Esophagus squamous epithelium (tissue), 5 donors: Measurements from ENCODE around the gene GRK6. TPM values are rescaled to one million over a fixed set of nuclear protein-coding genes. Genes with fewer than 3 reads are reported as not detected.

ENCODE experiments used
- DNase-seq: peaks from one replicate; lab custom pipeline; 2025; lab: John Stamatoyannopoulos, UW
- H3K27ac ChIP-seq, 4 donors: fragments of 200-600 bp; sonication (generic); one replicate each; pipeline ENCODE4 v1.5.1; 2016 to 2019; ENCODE audit warnings: mild to moderate bottlenecking in 1 of 4
- H3K27me3 ChIP-seq, 4 donors: fragments of 200-600 bp; sonication (generic); 1 replicate in 3 of 4; 2 replicates in 1 of 4; pipeline versions ENCODE4 v1.5.1 to v1.6.0; 2017 to 2021; ENCODE audit warnings: antibody characterized with exemption in 1 of 4
- H3K36me3 ChIP-seq, 3 donors: fragments of 200-600 bp; sonication (generic); one replicate each; pipeline ENCODE4 v1.5.1; 2016 to 2019
- H3K4me1 ChIP-seq, 3 donors: fragments of 200-600 bp; sonication (generic); one replicate each; pipeline ENCODE4 v1.5.1; 2017 to 2019
- H3K4me3 ChIP-seq, 4 donors: fragments of 200-600 bp; sonication (generic); 1 replicate in 3 of 4; 2 replicates in 1 of 4; pipeline ENCODE4 v1.5.1; 2016 to 2019; ENCODE audit warnings: mild to moderate bottlenecking in 2 of 4, moderate library complexity in 1 of 4
- H3K9me3 ChIP-seq, 3 donors: fragments of 200-600 bp; sonication (generic); one replicate each; pipeline ENCODE4 v1.5.1; 2016 to 2019
- POLR2A ChIP-seq, 4 donors: fragments of 450-650 bp; IDR thresholded peaks; one replicate each; pipeline ENCODE4 v1.6.1; 2017; ENCODE audit warnings: antibody characterized with exemption in 4 of 4, mild to moderate bottlenecking in 4 of 4, moderate library complexity in 3 of 4
- WGBS, 2 donors: methylation state at CpG; one replicate each; pipeline ENCODE4 v1.1.5; 2018; 5-methylcytosine and 5-hydroxymethylcytosine counted together
- intact Hi-C: fragments of 100-400 bp; cut with DNase I; formaldehyde crosslinking; loops from one replicate; pipeline ENCODE4 v1.15.0; 2022
- total RNA-seq, 4 donors: library from RNA; depleted of rRNA; stranded (reverse); fragments of >200 nt; gene quantifications; one replicate each; pipeline ENCODE4 v1.1.0, GENCODE V29; 2016
- TF ChIP-seq, protein P1 (sequence below), 6 experiments: fragments of 450-650 bp in 4 of 6; fragments of 200-600 bp in 2 of 6; sonication (generic) in 2 of 6; IDR thresholded peaks; one replicate each; pipeline ENCODE4 v1.5.1; 2016 to 2019; ENCODE audit warnings: antibody characterized with exemption in 6 of 6, mild to moderate bottlenecking in 4 of 6, moderate library complexity in 4 of 6
- donor health status: DM: yes; HTN: yes; CAD: no.

Gene GRK6
- total RNA-seq, 4 donors from 2014 or later = 24.6 to 39.7 (median 29.5) TPM

DNA sequence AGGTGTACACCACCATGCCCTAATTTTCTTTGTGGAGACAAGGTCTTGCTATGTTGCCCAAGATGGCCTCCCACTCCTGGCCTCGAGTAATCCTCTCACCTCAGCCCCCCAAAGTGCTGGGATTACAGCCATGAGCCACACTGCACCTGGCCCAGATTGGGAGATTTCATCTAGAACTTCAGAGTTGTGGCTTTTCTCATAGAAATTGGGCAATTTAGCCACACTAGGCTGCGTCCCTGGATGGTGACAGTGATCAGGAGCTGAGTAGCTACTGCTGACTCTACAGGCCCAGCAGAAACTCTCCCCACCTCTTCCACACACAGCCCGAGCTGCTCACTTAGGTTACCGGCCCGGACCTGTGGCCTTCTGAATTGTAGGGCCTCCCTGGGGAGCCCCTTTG lies 33.7 kb upstream of the GRK6 start:
- no peaks in the 10 kb centered on the region for H3K9me3 ChIP-seq
- no peak overlapping the region for H3K4me3 ChIP-seq
- peaks cover 0 to 26% (median 0%) of the 10 kb centered on the region in 4 donors for H3K27me3 ChIP-seq
- intact Hi-C loops = loop anchor here (5.0 to 10.0 kb wide), 2 partner anchors 78 to 110 kb away; partner anchors contain the start of gene MXD3
- no peak for TF ChIP-seq POLR2A (IDR thresholded peaks at IDR 0.05)
- TF ChIP-seq, protein P1, sequence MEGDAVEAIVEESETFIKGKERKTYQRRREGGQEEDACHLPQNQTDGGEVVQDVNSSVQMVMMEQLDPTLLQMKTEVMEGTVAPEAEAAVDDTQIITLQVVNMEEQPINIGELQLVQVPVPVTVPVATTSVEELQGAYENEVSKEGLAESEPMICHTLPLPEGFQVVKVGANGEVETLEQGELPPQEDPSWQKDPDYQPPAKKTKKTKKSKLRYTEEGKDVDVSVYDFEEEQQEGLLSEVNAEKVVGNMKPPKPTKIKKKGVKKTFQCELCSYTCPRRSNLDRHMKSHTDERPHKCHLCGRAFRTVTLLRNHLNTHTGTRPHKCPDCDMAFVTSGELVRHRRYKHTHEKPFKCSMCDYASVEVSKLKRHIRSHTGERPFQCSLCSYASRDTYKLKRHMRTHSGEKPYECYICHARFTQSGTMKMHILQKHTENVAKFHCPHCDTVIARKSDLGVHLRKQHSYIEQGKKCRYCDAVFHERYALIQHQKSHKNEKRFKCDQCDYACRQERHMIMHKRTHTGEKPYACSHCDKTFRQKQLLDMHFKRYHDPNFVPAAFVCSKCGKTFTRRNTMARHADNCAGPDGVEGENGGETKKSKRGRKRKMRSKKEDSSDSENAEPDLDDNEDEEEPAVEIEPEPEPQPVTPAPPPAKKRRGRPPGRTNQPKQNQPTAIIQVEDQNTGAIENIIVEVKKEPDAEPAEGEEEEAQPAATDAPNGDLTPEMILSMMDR (IDR thresholded peaks at IDR 0.05) = no peak
- DNase-seq = no peak
- H3K4me1 ChIP-seq = peaks cover 30 to 35% (median 31%) of the 10 kb centered on the region in 3 donors
- WGBS, 2 donors = 70 to 75% methylated on average over 2 to 5 of the region's 5 CpGs
- no peaks in the 10 kb centered on the region for H3K36me3 ChIP-seq
- H3K27ac ChIP-seq = no peak overlapping the region

DNA sequence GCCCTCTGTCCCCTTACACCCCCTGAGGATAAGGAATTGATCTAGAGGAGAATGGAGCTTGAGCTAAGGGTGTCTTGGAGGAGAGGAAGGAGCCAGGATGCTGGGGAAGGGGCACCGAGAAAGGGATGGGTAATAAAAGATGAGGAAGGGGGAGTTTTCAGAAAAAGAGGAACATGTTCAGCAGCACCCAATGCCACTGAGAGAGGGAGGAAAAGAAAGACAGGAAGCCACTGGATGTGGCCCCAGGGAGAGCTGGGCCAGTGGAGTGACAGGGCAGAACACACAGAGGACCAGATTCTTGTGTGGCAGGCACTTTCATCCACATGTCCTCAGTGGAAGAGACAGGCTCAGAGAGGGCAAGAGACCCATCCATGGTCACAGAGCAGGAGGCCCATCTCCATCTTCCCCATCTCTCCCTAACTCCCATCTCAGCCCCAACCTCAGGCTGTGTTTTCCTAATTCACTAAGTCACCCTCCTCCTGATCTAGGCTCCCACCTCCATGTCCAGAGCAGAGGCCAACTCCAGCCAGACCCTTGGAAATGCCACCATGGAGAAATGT lies 33.2 kb upstream of the GRK6 start:
- peaks cover 24 to 30% (median 26%) of the 10 kb centered on the region in 3 donors for H3K4me1 ChIP-seq
- H3K27ac ChIP-seq = no peak overlapping the region
- no peaks in the 10 kb centered on the region for H3K9me3 ChIP-seq
- H3K27me3 ChIP-seq = peaks cover 0 to 26% (median 0%) of the 10 kb centered on the region in 4 donors
- 62 to 82% methylated on average over 1 of the region's 1 CpG for WGBS, 2 donors
- DNase-seq = no peak
- TF ChIP-seq POLR2A (IDR thresholded peaks at IDR 0.05) = no peak
- TF ChIP-seq, protein P1 (IDR thresholded peaks at IDR 0.05) = no peak
- no peaks in the 10 kb centered on the region for H3K36me3 ChIP-seq
- intact Hi-C loops = loop anchor here (5.0 to 10.0 kb wide), 2 partner anchors 78 to 109 kb away; partner anchors contain the start of gene MXD3
- H3K4me3 ChIP-seq = no peak overlapping the region

DNA sequence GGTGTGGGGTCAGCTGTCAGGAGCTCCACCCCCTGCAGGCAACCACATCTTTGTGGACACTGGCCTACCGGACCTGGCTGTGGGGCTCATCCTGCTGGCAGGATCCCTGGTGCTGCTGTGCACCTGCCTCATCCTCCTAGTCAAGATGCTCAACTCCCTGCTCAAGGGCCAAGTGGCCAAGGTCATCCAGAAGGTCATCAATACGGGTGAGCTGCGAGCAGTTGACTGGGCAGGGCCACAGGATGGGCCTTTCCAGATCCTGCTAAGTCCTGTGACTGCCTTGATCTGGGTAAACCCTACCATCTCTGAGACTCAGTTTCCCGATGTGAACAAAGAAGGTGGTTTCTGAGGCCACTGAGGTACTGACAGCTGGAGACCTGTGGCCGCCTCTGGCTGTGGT lies 32.5 kb upstream of the GRK6 start:
- Histone ChIP-seq H3K27me3 (peaks cover 0 to 32% (median 0%) of the 10 kb centered on the region in 4 donors), H3K4me1 (peaks cover 18 to 23% (median 20%) of the 10 kb centered on the region in 3 donors), H3K4me3 (no peak overlapping the region), H3K27ac (no peak overlapping the region), H3K9me3 (no peaks in the 10 kb centered on the region), H3K36me3 (no peaks in the 10 kb centered on the region)
- DNase-seq = no peak
- intact Hi-C loops = loop anchor here (5.0 to 10.0 kb wide), 2 partner anchors 79 to 108 kb away; partner anchors contain the start of gene MXD3
- whole genome bisulfite sequencing, 2 donors = 56 to 100% methylated on average over 3 to 4 of the region's 5 CpGs
- no peak for TF ChIP-seq POLR2A (IDR thresholded peaks at IDR 0.05)
- TF ChIP-seq, protein P1 (IDR thresholded peaks at IDR 0.05) = no peak

DNA sequence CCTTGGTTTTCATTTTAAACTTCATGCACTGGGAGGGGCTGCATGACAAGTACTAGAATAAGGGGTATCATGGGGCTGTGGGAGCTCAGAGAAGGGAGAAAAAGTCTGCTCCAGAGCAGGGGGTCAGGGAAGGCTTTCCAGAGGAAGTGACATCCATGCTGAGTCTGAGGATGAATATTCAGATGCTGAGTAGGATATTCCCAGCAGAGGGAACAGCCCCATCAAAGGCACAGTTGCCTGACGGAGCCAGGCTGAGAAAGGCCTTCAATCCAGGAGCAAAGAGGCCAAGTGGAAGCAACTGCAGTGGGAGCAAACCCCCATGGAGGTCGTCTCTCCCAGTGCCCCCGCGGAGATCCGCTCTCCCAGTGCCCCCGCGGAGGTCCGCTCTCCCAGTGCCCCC lies 30.4 kb upstream of the GRK6 start:
- H3K27me3 ChIP-seq = peaks cover 0 to 53% (median 7%) of the 10 kb centered on the region in 4 donors
- peaks cover 0 to 14% (median 0%) of the 10 kb centered on the region in 3 donors for H3K4me1 ChIP-seq
- H3K9me3 ChIP-seq = no peaks in the 10 kb centered on the region
- intact Hi-C loops = loop anchor here (10.0 kb wide), 1 partner anchor 81 kb away; the partner anchor contains the start of gene MXD3
- DNase-seq = no peak
- H3K4me3 ChIP-seq = no peak overlapping the region
- H3K36me3 ChIP-seq = no peaks in the 10 kb centered on the region
- no peak for TF ChIP-seq POLR2A (IDR thresholded peaks at IDR 0.05)
- TF ChIP-seq, protein P1 (IDR thresholded peaks at IDR 0.05) = no peak
- 48% methylated on average over 8 of the region's 8 CpGs; no CpG with 5 or more reads in 1 of the 2 donors for WGBS, 2 donors
- H3K27ac ChIP-seq = no peak overlapping the region

DNA sequence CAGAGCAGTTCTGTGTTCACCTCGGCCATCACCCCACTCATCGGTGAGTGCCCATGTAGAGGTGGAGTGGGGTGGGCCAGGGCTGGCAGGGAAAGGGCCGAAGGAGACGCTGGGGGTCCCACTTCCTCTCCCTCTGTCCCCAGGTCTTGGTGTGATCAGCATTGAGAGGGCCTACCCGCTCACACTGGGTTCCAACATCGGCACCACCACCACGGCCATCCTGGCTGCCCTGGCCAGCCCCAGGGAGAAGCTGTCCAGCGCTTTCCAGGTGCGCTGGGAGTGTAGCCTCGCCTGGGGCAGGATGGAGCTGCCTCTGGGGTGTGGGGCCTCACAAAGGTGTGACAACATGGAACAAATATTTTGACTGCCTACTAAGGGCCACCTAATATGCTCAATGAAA lies 29.7 kb upstream of the GRK6 start:
- H3K27me3 ChIP-seq = peaks cover 0 to 60% (median 7%) of the 10 kb centered on the region in 4 donors
- no peak overlapping the region for H3K27ac ChIP-seq
- no peak for TF ChIP-seq POLR2A (IDR thresholded peaks at IDR 0.05)
- TF ChIP-seq, protein P1 (IDR thresholded peaks at IDR 0.05) = no peak
- no peak overlapping the region for H3K4me3 ChIP-seq
- H3K36me3 ChIP-seq = no peaks in the 10 kb centered on the region
- 95% methylated on average over 3 of the region's 10 CpGs; no CpG with 5 or more reads in 1 of the 2 donors for WGBS, 2 donors
- intact Hi-C loops = loop anchor here (10.0 kb wide), 1 partner anchor 82 kb away; the partner anchor contains the start of gene MXD3
- no peak for DNase-seq
- peaks cover 0 to 13% (median under 1%) of the 10 kb centered on the region in 3 donors for H3K4me1 ChIP-seq
- H3K9me3 ChIP-seq = no peaks in the 10 kb centered on the region
